Measurements from ENCODE around the gene BANF2.
"Not testable (repeated sequence)": the region's sequence is repeated elsewhere in the genome, so short reads cannot be mapped to it uniquely, and the experiment has no call there.

The BANF2 gene

GRCh38 chr20:17771206-17772004 is 71.6 kb downstream of the BANF2 start:
- DNase-seq: no peak

- DNase-seq: no peak
Observed at GRCh38 chr20:17772005-17772343, 72.2 kb downstream of the BANF2 start.

- no peak for DNase-seq
Observed at GRCh38 chr20:17773619-17774018, 73.9 kb downstream of the BANF2 start.

- DNase-seq: no peak
Observed at GRCh38 chr20:17775600-17775999, 75.8 kb downstream of the BANF2 start.

- DNase-seq: no peak
Observed at GRCh38 chr20:17776551-17776950, 76.8 kb downstream of the BANF2 start.

- not testable (repeated sequence) for DNase-seq
Observed at GRCh38 chr20:17779011-17779410, 79.2 kb downstream of the BANF2 start.

GRCh38 chr20:17782768-17783167 is 83.0 kb downstream of the BANF2 start:
- DNase-seq: no peak

- no peak for DNase-seq
Observed at GRCh38 chr20:17783671-17784070, 83.9 kb downstream of the BANF2 start.

GRCh38 chr20:17785007-17785406 is 85.2 kb downstream of the BANF2 start:
- DNase-seq: no peak

All from activated CD4-positive, alpha-beta T cell treated with anti-CD3 and anti-CD28 coated beads for 1 hour (primary cell).